Prostate gland (tissue), 2 donors: ENCODE measurements around the gene VPS52.

Experiments
- POLR2A ChIP-seq: fragments of 450-650 bp; IDR thresholded peaks from one replicate; pipeline ENCODE4 v1.6.1; 2016; ENCODE audit warnings: antibody characterized with exemption, mild to moderate bottlenecking
- TF ChIP-seq, protein P1 (sequence below), 4 experiments: fragments of 200-600 bp in 2 of 4; fragments of 450-650 bp in 2 of 4; sonication (generic) in 2 of 4; IDR thresholded peaks; 1 replicate in 3 of 4; 2 replicates in 1 of 4; pipeline ENCODE4 v1.5.1; 2016 to 2019; ENCODE audit warnings: antibody characterized with exemption in 4 of 4, mild to moderate bottlenecking in 2 of 4, moderate library complexity in 2 of 4

DNA sequence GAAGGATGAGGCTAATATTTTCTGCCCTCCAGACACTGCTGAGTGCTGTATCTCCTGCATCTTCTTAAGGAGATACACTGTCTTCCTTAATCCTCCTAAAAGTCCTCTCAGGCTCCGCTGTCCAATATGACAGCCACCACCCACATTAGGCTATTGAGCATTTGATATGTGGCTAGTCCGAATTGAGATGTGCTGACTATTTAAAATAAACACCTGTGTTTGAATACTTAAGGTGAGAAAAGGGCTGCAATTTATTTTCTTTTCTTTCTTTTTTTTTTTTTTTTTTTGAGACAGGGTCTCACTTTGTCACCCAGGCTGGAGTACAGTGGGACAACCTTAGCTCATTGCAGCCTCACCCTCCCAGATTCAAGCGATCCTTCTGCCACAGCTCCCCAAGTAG, 30.2 kb upstream of the VPS52 start:
- TF ChIP-seq, protein P1, sequence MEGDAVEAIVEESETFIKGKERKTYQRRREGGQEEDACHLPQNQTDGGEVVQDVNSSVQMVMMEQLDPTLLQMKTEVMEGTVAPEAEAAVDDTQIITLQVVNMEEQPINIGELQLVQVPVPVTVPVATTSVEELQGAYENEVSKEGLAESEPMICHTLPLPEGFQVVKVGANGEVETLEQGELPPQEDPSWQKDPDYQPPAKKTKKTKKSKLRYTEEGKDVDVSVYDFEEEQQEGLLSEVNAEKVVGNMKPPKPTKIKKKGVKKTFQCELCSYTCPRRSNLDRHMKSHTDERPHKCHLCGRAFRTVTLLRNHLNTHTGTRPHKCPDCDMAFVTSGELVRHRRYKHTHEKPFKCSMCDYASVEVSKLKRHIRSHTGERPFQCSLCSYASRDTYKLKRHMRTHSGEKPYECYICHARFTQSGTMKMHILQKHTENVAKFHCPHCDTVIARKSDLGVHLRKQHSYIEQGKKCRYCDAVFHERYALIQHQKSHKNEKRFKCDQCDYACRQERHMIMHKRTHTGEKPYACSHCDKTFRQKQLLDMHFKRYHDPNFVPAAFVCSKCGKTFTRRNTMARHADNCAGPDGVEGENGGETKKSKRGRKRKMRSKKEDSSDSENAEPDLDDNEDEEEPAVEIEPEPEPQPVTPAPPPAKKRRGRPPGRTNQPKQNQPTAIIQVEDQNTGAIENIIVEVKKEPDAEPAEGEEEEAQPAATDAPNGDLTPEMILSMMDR (IDR thresholded peaks at IDR 0.05) = no peak
- no peak for TF ChIP-seq POLR2A
